HepG2 (cell line): ENCODE data around the gene NOC2L. TPM values are rescaled to one million over a fixed set of nuclear protein-coding genes. Genes with fewer than 3 reads are reported as not detected.

ENCODE experiments used
- ELF4 ChIP-seq: sonication (generic); formaldehyde crosslinking; IDR thresholded peaks from 2 replicates; pipeline ENCODE4 v1.5.0; 2020; ENCODE audit warnings: missing genetic modification reagents, mild to moderate bottlenecking, moderate library complexity, borderline replicate concordance
- FOXJ3 ChIP-seq: sonication (generic); formaldehyde crosslinking; IDR thresholded peaks from 2 replicates; pipeline ENCODE4 v1.4.0; 2020; ENCODE audit warnings: missing genetic modification reagents, mild to moderate bottlenecking, borderline replicate concordance
- KDM2A ChIP-seq: sonication (generic); formaldehyde crosslinking; IDR thresholded peaks from 2 replicates; pipeline ENCODE4 v1.4.0; 2020; ENCODE audit warnings: low read depth, missing genetic modification reagents, borderline replicate concordance
- MXD4 ChIP-seq: IDR thresholded peaks from 2 replicates; pipeline ENCODE4 v1.6.1; 2016; ENCODE audit warnings: mild to moderate bottlenecking, missing biosample characterization, missing genetic modification reagents
- PTBP1 ChIP-seq: fragments of 200-400 bp; formaldehyde crosslinking; IDR thresholded peaks from 2 replicates; pipeline ENCODE4 v1.6.1; 2018; ENCODE audit warnings: low read length, low read depth; ENCODE audit not compliant: poor library complexity, severe bottlenecking
- SRF ChIP-seq: IDR thresholded peaks from 2 replicates; pipeline ENCODE4 v1.6.1; 2011; ENCODE audit warnings: mild to moderate bottlenecking, low read depth, low read length, moderate library complexity
- STAG1 ChIP-seq: sonication (generic); formaldehyde crosslinking; IDR thresholded peaks from 2 replicates; pipeline ENCODE4 v1.4.0; 2020; ENCODE audit warnings: missing genetic modification reagents
- TCF7L2 ChIP-seq: IDR thresholded peaks from 2 replicates; pipeline ENCODE4 v1.6.1; 2011; ENCODE audit warnings: mild to moderate bottlenecking, low read depth, low read length, moderate library complexity
- ZBTB21 ChIP-seq: sonication (generic); formaldehyde crosslinking; IDR thresholded peaks from 2 replicates; pipeline ENCODE4 v1.4.0; 2020; ENCODE audit warnings: missing genetic modification reagents
- ZNF292 ChIP-seq: sonication (generic); formaldehyde crosslinking; IDR thresholded peaks from 2 replicates; pipeline ENCODE4 v1.8.1; 2022; ENCODE audit warnings: mild to moderate bottlenecking, low read depth, missing genetic modification reagents, borderline replicate concordance
- ZNF746 ChIP-seq: sonication (generic); formaldehyde crosslinking; IDR thresholded peaks from 2 replicates; pipeline ENCODE4 v1.8.0; 2022; ENCODE audit warnings: mild to moderate bottlenecking, missing genetic modification reagents
- ZNF883 ChIP-seq: sonication (generic); formaldehyde crosslinking; IDR thresholded peaks from 2 replicates; pipeline ENCODE4 v1.5.1; 2020; ENCODE audit warnings: mild to moderate bottlenecking, missing genetic modification reagents; ENCODE audit errors: not compliant biosample characterization
- ZSCAN30 ChIP-seq: sonication (generic); formaldehyde crosslinking; IDR thresholded peaks from 2 replicates; pipeline ENCODE4 v1.5.0; 2020; ENCODE audit warnings: mild to moderate bottlenecking, missing genetic modification reagents
- polyA plus RNA-seq, 8 experiments: library from polyadenylated mRNA; depleted of rRNA in 3 of 8; stranded (reverse) in 7 of 8; unstranded in 1 of 8; fragments of >200 nt; fragmentation: Illumina TruSeq in 4 of 8; extraction: Trizol in 4 of 8; gene quantifications; 2 replicates each; pipeline versions ENCODE4 v1.2.1 to v1.2.3, GENCODE V29; 2011 to 2016; ENCODE audit warnings: low read depth in 4 of 8, missing spikeins in 1 of 8, mixed read lengths in 1 of 8; ENCODE audit not compliant: insufficient read depth in 1 of 8
- total RNA-seq, 5 experiments: library from RNA; depleted of rRNA; stranded (reverse); fragments of >200 nt; fragmentation: Illumina TruSeq; extraction: Trizol; gene quantifications; 2 replicates each; pipeline ENCODE4 v1.2.3, GENCODE V29; 2016; ENCODE audit warnings: low read depth in 1 of 5
- TF ChIP-seq, protein P1 (sequence below): sonication (generic); formaldehyde crosslinking; IDR thresholded peaks from 2 replicates; pipeline ENCODE4 v1.4.0; 2020; ENCODE audit warnings: missing genetic modification reagents, borderline replicate concordance
- TF ChIP-seq, protein P2 (sequence below): sonication (generic); formaldehyde crosslinking; IDR thresholded peaks from 2 replicates; pipeline ENCODE4 v1.4.0; 2020; ENCODE audit warnings: missing genetic modification reagents
- TF ChIP-seq, protein P3 (sequence below): sonication (generic); formaldehyde crosslinking; IDR thresholded peaks from 2 replicates; pipeline ENCODE4 v1.5.0; 2020; ENCODE audit warnings: mild to moderate bottlenecking, missing genetic modification reagents

Gene NOC2L
- total and polyA plus RNA-seq, 2 of the 13 experiments (the other 11 are each of a cell fraction or from before 2014, with no cell fraction given), result 32.0 to 103 TPM

DNA sequence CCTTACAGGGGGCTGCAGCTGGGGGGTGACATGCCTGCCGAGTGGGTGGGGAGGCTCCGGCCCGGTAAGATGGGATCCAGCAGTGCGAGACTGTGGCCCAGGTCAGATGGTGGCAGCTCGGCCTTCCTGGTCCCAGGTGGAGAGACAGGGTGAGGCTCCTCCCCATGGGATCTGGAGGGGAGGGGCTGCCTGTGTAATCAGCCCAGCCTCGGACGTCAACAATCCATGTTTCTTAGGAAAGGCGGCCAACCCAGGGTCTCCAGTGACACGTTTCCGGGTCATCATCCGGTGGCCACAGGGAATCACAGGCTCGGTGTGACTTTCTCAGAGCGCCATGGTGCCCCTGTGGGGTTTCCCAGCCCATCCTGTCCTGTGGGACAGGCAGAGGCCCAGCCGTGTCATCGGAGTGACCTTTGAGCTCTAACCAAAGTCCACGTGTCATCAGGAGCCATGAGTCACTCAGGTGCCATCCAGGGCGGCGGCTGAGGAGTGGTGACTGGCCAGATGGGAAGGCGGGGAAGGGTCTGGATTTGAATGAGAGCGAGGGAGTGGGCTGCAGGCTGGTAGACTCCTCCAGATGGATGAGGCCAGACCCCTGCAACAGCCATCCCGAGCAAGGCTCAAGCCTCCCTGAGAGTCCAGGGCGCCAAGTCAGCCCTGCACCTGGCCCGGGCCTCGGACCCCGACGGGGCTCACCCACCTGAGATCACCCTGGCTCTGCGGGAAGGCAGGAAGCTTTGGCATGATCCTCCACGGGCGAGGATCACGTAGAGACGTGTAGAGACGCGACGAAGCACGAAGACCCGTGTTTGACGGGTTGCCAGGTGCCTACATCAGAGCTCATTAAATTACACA lies 47.5 kb upstream of the NOC2L start (continued):
- TF ChIP-seq, protein P1, sequence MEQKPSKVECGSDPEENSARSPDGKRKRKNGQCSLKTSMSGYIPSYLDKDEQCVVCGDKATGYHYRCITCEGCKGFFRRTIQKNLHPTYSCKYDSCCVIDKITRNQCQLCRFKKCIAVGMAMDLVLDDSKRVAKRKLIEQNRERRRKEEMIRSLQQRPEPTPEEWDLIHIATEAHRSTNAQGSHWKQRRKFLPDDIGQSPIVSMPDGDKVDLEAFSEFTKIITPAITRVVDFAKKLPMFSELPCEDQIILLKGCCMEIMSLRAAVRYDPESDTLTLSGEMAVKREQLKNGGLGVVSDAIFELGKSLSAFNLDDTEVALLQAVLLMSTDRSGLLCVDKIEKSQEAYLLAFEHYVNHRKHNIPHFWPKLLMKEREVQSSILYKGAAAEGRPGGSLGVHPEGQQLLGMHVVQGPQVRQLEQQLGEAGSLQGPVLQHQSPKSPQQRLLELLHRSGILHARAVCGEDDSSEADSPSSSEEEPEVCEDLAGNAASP, result peak; percentile 60; the same call in 1 of the 2 replicates
- no peak for TF ChIP-seq ZNF883 (CRISPR knock-in tag)
- TF ChIP-seq KDM2A (CRISPR knock-in tag), result peak; percentile 89
- TF ChIP-seq ZNF746, result peak; percentile 92
- 0 out of 2 replicates have a peak, but pooled peaks have one; percentile 55 for TF ChIP-seq ZSCAN30
- peak; percentile 72; the same call in 1 of the 2 replicates for TF ChIP-seq FOXJ3 (CRISPR knock-in tag)
- no peak for TF ChIP-seq SRF
- TF ChIP-seq ZBTB21 (CRISPR knock-in tag), result peak; percentile 99
- TF ChIP-seq ELF4 (CRISPR knock-in tag), result no peak
- TF ChIP-seq TCF7L2, result no peak
- no peak for TF ChIP-seq PTBP1
- no peak for TF ChIP-seq STAG1
- TF ChIP-seq, protein P2, sequence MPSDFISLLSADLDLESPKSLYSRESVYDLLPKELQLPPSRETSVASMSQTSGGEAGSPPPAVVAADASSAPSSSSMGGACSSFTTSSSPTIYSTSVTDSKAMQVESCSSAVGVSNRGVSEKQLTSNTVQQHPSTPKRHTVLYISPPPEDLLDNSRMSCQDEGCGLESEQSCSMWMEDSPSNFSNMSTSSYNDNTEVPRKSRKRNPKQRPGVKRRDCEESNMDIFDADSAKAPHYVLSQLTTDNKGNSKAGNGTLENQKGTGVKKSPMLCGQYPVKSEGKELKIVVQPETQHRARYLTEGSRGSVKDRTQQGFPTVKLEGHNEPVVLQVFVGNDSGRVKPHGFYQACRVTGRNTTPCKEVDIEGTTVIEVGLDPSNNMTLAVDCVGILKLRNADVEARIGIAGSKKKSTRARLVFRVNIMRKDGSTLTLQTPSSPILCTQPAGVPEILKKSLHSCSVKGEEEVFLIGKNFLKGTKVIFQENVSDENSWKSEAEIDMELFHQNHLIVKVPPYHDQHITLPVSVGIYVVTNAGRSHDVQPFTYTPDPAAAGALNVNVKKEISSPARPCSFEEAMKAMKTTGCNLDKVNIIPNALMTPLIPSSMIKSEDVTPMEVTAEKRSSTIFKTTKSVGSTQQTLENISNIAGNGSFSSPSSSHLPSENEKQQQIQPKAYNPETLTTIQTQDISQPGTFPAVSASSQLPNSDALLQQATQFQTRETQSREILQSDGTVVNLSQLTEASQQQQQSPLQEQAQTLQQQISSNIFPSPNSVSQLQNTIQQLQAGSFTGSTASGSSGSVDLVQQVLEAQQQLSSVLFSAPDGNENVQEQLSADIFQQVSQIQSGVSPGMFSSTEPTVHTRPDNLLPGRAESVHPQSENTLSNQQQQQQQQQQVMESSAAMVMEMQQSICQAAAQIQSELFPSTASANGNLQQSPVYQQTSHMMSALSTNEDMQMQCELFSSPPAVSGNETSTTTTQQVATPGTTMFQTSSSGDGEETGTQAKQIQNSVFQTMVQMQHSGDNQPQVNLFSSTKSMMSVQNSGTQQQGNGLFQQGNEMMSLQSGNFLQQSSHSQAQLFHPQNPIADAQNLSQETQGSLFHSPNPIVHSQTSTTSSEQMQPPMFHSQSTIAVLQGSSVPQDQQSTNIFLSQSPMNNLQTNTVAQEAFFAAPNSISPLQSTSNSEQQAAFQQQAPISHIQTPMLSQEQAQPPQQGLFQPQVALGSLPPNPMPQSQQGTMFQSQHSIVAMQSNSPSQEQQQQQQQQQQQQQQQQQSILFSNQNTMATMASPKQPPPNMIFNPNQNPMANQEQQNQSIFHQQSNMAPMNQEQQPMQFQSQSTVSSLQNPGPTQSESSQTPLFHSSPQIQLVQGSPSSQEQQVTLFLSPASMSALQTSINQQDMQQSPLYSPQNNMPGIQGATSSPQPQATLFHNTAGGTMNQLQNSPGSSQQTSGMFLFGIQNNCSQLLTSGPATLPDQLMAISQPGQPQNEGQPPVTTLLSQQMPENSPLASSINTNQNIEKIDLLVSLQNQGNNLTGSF (CRISPR knock-in tag), result peak; percentile 57; the same call in 1 of the 2 replicates
- peak; percentile 55; the same call in 1 of the 2 replicates for TF ChIP-seq MXD4 (CRISPR knock-in tag)
- TF ChIP-seq, protein P3, sequence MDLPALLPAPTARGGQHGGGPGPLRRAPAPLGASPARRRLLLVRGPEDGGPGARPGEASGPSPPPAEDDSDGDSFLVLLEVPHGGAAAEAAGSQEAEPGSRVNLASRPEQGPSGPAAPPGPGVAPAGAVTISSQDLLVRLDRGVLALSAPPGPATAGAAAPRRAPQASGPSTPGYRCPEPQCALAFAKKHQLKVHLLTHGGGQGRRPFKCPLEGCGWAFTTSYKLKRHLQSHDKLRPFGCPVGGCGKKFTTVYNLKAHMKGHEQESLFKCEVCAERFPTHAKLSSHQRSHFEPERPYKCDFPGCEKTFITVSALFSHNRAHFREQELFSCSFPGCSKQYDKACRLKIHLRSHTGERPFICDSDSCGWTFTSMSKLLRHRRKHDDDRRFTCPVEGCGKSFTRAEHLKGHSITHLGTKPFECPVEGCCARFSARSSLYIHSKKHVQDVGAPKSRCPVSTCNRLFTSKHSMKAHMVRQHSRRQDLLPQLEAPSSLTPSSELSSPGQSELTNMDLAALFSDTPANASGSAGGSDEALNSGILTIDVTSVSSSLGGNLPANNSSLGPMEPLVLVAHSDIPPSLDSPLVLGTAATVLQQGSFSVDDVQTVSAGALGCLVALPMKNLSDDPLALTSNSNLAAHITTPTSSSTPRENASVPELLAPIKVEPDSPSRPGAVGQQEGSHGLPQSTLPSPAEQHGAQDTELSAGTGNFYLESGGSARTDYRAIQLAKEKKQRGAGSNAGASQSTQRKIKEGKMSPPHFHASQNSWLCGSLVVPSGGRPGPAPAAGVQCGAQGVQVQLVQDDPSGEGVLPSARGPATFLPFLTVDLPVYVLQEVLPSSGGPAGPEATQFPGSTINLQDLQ (CRISPR knock-in tag), result peak; percentile 99
- TF ChIP-seq ZNF292, result no peak
